GM19397 (cell line): ENCODE data around the gene KIAA1217.
A peak's percentile ranks its signal among the peaks of the same experiment; 100 is the strongest.

Source experiments
- ATAC-seq: cut with Tn5 transposase; IDR thresholded peaks from one replicate; pipeline ENCODE4 v1.9.1; 2021; ENCODE audit warnings: mild to moderate bottlenecking, moderate library complexity; ENCODE audit not compliant: unreplicated experiment

The KIAA1217 gene

DNA sequence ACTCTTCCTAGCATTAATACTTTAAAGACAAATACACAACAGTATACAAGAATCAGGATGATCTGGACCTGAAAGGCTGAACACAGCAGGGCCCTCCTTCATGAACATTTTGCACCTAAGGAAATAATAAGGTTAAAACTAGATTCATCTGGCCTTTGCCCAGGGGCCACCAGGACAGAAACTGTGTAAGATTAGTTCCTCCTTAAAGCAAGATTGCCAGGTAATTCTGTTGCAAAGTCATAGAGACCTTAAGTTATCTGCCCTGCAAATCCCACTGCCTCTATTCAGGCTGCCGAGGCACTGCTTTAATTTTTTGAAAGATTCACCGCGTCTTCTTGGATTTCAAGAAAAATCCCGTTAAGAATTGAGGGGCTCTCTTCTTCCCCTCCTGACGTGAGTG, 1.6 kb upstream of the KIAA1217 start:
- ATAC-seq = no peak

DNA sequence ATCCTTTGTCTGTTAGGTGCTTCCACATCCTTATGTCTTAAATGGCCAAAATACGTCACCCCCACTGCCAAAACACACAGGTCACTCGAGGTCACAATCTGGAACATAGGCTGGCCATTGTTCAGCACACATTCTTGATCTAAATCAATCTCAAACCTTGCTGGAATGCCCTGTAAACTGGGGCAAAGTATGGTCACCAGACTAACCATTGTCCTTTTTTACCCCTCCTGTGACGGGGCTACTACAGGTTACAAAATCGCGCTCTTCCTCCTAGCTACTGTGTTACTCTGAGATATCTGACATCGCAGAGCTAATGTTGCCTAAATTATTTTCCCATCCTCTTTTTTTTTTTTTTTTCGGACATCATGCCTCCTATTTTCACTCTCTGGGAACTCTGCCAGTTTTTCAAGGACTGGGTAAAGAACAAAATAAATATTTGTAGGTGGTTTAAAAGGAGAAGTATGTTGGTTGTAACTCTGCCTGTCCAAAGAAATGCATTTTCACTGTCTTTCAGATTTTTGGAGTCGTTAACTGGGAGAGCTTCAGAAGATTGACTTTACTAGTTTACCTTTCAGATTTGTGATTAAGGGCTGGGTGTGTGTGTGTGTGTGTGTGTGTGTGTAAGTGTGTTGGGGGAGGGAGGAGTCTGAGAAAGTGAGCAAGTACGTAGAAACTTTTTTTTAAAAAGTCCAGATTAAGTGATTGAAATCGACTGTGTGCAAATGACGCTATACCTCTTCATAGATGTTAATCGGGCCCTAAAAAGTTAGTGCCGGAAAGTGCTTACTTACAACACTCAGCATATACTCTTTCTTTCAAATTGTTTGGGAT, 942 bp upstream of the KIAA1217 start:
- ATAC-seq = no peak

DNA sequence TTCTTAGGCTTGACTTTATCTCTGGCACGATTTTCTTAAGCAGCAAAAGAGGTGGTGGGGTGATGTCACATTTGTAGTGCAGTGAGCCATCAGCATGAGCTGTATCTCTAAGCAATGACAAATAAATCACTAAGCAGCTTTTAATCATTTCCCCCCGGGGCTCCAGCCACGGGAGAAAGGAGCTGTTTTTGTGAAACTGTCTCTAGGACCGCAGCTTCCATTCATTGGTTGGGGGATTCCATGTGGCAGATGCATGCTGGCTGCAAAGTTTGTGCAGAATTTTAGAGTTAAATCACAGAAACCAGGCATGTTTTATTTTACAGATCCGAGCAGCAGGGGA, 464 bp downstream of the KIAA1217 start:
- peak; percentile 27 for ATAC-seq

DNA sequence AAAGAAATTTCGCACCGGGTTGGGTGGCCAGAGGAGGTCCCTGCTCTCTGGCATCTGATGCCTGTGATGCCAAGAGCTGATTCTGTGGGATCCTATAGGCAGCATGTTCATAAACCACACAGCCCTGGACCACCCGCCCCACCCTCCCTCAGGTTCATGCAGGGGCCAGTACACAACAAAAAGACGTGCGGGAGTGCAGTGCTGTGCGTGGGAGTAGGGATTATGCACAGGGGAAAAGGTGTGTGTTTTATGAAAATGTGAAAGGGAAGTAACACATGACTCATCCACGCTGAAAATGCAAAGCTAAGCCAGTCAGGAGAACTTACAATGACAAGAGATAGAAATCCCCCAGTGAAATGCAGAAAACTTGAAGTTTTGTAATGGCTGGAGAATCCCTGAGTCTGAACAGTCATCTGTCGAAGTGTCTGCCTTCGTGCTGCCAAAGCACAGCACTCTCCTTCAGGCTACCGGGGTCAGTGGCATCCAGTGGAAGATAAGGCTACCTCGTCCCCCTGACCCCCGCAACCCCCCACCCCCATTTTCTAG, 1.1 kb downstream of the KIAA1217 start:
- peak; percentile 55 for ATAC-seq

DNA sequence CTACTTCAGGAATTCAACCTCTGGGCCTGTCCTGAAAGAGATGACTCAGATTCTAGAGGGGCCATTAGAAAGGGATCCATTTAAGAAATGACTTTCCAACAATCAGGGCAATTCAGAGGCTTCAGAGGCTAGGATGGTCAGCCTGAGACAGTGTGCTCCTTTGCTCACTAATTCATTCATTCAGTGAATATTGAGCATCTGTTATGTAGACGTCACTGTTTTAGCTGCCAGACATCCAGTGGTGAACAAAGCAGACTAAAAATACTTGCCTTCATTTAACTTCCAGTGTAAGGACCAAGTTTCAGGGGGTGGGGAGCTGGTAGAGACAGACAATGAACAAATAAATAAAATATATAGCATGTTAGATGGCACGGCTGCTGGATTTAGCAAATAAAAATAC, 1.6 kb downstream of the KIAA1217 start:
- ATAC-seq = no peak

DNA sequence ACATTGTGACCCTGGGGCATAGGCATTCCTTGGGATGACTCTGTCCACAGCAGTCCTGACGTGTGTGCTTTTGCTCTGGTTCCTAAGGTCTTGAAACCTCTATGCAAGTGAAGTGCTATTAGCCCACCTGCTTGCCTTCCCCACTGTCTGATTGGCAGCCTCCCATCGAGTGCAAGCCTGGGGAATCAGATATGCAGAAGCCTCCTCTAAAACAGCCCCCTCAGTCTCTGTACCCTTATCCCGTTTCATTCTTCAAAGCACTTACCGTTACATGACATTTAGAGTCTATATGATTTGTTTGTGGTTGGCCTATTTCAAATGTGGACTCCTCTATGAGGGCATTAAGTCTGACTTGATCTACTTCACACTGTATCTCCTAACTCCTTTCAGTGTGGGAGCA, 4.3 kb downstream of the KIAA1217 start:
- ATAC-seq = no peak

DNA sequence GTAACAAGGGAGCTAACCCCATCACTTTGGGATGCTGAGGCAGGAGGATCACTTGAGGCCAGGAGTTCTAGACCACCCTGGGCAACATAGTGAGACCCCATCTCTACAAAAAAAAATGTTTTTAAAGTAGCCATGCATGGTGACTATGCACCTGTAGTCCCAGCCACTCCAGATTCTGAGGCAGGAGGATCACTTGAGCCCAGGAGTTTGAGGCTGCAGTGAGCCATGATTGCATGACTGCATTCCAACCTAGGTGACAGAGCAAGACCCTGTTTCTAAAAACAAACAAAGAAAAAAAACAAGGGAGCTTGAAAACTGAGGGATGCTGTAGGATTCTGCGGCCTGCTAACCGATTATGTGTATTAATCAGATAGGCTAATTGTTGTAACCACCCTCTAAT, 4.9 kb downstream of the KIAA1217 start:
- ATAC-seq = no peak

DNA sequence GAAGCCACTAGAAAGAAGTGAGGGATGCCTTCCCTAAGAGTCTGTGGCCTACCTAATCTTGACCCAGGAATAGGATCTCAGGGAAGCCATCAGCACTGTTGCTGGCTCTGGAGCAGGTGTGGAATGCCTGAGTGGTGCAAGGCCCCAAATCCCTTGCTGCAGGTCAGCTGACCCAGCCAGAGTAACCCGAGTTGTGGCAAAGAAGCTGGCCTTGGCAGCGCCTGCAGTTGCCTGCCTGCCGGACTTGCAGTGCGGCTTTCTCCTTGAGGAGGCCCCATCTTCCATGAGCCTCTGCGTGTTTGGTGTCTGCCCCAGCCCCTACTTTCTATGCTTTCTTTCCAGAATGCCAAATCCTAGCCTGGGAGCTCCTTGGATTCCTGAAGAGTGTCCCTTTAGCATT, 5.8 kb downstream of the KIAA1217 start:
- ATAC-seq = no peak

DNA sequence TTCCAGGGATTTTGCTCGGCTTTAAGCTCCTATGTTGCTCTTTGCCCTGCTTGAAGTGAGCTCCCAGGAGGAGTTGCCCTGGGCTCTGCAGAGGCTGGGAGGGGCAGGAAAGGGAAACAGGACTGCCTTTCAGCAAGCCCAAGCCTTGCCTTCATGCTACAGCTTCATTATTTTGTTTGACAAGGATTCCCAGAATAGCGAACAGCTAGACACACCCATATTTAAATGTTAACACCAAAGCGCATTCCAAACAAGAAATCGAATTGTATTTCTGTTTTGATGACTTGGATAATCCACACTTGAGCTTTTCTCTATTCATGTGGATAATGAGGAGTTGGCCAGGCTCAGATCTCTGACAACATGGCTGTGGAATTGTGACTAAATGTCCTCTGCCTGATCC, 6.3 kb downstream of the KIAA1217 start:
- ATAC-seq = no peak

DNA sequence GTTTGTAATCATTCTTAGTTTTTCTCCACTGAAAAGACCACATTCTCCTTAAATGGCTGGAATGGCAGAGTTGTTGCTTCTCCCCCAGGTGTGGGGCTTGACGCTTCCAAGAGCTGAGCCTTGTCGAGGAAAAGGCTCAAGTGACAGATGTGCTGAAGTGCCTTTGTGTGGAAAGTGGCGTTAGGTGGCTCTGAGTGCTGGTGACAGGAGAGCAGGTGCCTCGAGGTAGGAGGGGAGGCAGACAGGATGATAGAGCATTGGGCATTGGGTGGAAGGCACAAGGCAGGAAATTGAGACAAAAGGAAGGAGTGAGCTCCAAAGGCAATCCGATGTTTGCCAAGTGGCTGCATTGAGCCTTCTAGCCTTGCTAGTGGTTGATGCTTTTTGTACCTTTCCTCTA, 6.7 kb downstream of the KIAA1217 start:
- ATAC-seq = no peak

DNA sequence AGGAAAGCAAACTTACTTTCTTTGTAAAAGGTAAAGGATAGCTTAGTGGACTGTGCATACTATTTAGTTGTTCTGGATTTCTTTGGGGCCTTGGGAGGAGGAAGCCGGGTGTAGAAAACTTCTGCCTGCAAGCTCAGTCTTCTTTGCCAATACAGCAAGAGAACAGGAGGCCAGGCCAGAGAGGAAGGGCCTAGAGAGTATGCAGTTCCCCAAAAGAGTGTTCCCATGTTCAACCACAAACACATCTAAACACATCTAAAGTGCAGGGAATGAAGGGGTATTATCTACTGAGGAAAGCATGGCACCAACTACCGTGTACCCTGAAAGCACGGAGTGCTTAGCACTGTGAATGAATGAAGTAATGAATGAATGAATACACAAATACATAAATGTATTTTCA, 11.0 kb downstream of the KIAA1217 start:
- no peak for ATAC-seq

DNA sequence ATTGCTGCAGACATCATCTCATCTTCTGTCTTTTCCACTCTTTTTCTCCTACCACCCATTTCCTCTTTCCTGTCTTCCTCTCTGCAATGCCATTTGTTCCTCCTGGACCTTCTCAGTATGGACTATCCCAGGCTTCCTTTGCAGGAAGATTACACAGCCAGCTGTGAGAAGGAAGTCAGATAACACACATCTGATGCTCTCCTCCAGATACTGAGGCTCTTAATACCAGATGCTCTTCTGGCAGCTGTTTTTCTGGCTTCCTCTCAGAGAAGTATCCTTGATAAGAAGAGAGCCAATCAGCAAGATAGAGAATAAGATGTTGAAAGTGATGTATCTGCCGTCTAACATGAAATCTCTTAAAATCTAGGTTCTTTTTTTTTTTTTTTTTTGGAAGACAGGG, 14.4 kb downstream of the KIAA1217 start:
- no peak for ATAC-seq

DNA sequence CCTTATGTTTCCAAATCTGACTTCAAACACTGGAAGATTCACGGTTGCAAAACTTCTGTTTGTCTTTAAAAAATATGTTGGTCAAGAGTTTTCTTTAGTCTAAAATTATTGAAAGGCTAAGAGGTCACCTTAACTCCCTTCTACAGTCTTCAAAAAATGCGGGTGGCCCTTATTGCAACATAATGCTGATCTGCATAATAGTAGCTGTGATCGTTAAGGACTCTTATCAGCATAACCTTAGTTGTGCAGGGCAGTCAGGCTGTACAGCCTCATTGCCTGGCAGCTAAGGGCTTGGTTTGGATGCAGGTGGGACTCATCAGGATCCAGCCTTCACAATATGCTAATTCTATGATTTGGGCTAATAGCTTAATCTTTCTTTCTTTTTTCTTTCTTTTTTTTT, 15.0 kb downstream of the KIAA1217 start:
- no peak for ATAC-seq

DNA sequence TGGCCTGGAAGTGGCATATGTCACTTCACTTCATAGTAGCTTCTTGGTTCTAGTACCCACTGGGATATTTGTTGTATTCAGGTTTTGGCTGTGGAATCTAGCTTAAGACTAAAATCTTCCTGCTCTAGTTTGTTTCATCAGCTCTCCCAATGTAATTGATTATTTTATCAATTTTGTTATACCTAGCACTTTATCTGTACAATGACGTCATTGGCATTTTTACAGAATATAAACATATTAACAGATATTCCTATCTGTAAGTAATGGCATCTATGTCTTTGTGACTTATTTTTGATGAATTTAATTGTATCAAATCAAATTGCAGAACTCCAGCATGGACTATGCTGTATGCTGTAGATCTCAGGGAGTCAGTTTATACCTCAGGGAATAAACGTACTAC, 19.7 kb downstream of the KIAA1217 start:
- ATAC-seq = no peak

DNA sequence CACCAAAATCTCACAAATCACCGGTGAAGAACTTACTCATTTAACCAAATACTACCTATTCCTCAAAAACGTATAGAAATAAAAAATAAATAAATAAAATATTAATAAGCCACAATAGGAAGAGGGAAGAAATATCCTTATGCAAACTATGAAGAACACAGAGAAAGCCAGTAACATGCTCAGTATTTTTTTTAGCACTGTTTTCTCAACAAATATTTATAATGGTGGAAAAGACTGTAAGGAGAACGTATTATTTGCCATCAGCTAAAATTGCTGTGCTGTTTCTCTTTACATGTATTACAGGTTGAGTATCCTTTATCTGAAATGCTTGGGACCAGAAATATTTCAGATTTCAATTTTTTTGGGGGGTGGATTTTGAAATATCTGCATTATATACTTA, 21.0 kb downstream of the KIAA1217 start:
- no peak for ATAC-seq

DNA sequence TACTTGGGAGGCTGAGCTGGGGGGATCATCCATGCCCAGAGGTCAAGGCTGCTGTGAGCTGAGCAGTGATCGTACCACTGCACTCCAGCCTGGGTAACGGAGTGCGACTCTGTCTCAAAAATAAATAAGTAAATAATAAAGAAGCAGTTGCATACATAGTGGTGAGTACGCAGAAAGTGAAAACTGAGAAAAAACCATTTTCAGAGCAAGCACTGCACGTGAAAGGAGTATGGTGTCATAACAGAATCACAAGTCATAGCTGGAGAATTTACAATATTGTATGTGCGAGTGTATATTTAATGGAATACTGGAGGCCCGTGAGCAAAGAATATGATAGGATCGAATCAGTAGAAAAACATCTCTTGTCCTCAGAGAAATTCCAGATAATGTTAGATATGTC, 22.3 kb downstream of the KIAA1217 start:
- ATAC-seq = no peak

DNA sequence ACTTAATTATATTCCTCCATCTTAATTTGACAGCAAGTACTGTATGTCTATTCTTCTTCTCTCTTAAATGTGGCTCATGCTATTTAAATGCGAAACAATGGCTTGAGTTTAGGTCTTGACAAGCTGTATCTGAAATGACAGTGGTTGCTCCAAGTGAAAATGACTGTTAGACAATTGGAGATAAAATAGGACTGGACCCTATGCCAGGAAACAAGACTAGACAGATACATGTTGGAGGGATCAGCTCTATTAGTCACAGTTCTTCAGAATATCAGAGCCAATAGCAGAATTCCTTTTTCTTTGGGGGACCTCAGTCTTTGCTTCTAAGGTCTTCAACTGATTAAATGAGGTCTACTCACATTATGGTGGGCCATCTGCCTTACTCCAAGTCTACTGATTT, 25.8 kb downstream of the KIAA1217 start:
- no peak for ATAC-seq

DNA sequence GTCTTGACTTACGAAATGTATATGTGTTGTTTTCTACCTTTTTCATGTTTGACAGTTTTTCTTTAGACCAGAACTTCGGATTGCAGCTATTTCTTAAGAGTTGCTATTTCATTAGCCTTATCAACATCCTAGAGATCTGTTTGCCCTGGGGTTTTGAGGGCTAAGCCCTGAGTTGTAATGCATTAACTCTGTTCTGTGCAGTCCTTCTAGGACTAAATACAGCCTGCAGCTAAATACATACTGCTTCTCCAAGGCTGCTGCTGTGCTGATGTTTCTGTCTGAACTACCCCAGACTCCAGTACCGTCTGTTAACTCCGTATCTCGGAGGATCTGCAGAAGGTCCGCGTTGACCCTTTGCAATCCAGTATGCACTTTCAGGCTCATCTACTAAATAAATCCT, 26.5 kb downstream of the KIAA1217 start:
- ATAC-seq = no peak

DNA sequence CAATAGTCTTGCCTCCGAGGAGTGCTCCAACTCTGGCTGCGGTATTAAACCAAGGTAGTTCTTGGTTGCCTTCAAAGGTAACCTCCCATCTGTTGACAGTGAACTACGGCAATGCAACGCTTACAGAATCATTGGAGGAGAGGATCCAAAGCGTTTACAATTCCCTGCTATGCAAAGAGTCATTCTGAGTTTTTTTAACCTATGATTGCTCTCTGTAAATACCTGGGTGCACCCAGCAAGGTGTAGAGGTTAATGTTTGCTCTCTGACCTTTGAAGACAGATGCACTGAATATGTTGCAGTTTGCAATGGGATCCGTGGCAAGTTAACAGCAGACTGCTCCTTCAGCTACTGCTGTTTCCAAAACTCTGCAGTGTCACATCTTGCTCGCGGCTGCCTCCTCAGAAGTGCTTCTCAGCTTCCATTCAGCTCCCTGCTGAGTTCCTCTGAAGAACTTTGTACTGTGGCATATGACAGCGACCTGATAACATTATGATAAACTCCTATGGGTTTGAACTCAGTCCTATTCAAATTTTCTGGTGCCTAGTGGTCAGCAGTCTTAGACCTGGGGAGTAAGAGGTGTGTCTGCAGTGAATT, 29.0 kb downstream of the KIAA1217 start:
- ATAC-seq = no peak

DNA sequence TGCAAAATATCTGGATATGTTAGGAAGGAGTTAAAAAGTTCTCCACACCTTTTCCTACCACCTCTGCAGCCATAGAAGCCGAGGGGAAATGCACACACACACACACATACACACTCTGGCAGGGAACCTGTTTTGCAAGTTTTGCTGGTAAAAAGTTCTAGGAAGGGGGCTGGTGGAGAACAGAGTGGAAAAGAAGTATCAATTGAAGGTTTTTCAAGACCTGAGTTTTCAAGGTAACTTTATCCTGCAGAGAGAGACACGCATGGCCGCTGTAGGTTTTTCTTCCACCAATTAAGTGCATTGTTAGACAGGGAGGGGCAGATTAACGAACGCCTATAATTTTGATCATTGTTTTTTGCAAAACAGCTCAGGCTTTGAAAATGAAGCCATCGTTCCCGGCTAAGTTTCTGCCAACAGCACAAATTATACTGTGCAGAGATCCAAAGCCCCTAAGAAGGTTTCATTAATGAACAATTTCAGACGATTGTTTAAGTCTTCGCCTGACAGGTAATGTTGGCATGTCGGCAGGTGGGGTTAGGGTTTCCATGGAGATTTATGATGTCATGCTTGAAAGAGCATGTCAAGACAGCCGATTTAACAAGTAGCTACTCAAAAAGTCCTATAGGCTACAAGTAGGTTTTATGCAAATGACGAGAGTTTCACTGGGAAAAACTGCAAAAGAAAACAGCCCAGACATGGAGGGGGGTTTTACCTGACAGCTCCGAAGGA, 29.7 kb downstream of the KIAA1217 start:
- ATAC-seq = no peak

DNA sequence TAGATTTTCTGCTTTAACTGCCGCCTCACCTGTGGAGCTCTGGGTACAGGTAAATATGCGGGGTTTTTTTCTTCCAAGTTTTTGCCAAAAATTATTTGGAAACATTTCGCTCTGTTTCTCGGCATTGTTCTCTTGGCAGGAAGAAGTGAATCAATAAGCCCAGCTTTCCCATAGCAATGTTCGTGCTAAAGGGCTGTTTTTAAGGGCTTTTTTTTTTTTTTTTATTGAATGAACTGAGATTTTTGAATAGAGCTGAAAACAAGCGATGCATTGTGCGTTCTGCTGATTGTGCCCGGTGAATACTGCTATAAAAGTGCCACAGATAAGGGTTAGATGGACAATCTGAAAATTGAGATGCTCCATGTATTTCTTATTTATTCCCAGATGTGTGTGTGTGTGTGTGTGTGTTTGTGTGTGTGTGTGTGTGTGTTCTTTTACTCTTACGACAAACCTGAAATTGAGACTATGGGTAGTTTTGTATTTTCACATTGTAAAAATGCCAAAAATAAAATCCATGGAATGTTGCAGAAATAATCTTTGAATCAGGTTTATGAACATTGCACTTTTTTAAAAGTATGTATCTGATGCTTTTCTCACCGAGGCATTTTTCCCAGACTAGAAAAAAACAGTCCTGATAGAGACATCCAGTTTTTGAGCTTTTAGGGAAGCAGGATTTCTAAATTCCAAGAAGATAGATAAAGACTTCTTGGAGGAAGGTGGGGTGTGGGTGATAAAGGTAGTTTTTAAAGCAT, 30.5 kb downstream of the KIAA1217 start:
- no peak for ATAC-seq
